ENCODE data around the gene LRRN1.
"Not testable (repeated sequence)": the region's sequence is repeated elsewhere in the genome, so short reads cannot be mapped to it uniquely, and the experiment has no call there.

The LRRN1 gene

GRCh38 chr3:3813013-3813412 lies 13.8 kb downstream of the LRRN1 start:
- DNase-seq (ENCODE audit: low read depth), result no peak

DNA sequence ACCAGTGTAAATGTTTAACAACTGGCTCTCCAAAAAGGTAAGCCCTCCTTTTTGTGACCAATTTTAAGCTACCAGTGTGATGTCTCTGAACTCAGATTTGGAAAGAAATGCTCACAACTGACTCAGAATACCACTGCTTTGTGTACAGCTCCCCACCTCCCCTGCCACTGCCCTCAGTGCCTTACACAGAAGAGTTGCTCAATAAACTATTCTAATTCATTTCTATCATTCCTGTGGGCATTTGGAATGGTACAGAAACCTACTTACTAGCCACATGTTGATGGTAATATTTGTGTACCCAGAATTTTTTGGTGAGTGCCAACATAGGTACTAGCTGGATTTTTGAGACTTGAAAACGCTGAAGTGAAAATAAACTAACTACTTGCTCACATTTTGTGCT lies 16.0 kb downstream of the LRRN1 start:
- DNase-seq (ENCODE audit: low read depth), result no peak

DNA sequence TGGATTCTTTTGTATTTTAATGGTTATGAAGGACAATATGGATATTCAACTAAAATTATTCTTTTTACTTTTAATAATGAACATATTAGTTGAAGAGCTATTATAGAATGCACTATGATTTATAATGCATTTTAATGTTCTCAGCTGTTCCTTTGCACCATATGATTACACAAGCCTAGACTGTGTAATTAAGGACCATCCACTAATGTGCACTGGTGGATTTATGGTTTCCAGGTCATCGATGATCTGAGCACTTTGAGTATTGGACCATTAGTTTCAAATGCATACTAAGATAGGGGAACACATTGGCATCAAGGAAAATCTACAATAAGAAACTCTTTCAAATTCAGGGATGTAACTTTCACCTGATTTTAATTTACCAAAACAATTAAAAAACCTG lies 16.8 kb downstream of the LRRN1 start:
- no peak for DNase-seq (ENCODE audit: low read depth)

- no peak for DNase-seq (ENCODE audit: low read depth)
Observed at GRCh38 chr3:3817865-3818264, 18.6 kb downstream of the LRRN1 start.

DNA sequence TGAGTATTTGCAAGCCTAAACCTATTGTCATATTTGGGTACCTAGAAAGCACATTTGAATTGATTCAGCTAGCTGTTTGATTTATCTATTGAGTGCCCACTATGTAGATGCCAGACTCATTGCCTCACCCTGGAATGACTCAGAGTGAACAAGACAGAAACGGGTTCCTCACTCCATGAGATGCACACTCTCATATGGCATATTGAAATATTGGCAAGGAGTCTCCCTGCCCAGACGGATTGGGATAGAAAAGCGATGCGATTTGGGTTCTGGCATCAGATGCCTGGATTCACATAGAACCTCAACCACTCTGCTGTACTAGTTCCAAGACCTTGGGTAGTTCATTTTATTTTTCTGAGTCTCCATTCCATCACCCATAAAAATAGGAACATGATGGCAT lies 22.5 kb downstream of the LRRN1 start:
- DNase-seq (ENCODE audit: low read depth), result no peak

GRCh38 chr3:3825035-3825434 lies 25.8 kb downstream of the LRRN1 start:
- no peak for DNase-seq (ENCODE audit: low read depth)

DNA sequence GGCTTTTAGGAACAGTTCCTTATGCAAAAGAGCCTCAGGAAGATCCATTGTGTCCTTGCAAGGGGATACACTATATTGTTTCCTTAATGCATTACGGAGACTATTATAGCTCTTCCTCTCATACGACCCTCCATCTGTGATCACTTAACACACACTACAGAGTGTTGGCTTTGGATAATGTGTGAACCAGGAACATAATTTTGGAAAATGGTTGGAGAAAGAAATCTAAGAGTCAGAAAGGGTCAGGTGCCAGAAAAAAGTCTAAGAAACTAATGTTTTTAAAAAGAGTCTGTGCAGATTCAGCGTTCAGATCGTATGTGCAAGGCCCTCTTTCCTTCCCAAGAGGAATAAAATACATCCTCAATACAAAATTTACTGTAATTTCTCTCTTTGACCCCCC lies 27.3 kb downstream of the LRRN1 start:
- DNase-seq (ENCODE audit: low read depth), result no peak

GRCh38 chr3:3827111-3827510 lies 27.9 kb downstream of the LRRN1 start:
- no peak for DNase-seq (ENCODE audit: low read depth)

- DNase-seq (ENCODE audit: low read depth), result not testable (repeated sequence)
Observed at GRCh38 chr3:3828417-3828816, 29.2 kb downstream of the LRRN1 start.

- no peak for DNase-seq (ENCODE audit: low read depth)
Observed at GRCh38 chr3:3836845-3837244, 37.6 kb downstream of the LRRN1 start.

DNA sequence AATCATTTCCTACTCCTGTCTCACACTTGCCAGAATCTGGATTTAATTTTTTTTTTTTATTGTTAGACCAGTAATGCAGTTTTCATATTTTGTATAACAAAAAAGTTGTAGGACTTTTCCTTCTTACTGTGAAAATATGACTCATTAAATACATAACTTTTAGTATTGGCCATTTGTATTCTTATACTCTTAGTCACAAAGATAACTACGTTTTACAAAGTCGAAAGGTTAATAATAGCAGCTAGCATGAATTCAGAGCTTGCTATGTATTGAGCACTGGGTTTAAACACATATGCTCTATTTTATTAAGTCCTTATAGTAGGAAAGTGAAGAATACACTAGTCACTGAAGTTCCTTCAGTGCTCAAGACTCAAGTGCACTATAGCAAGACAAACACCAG lies 43.1 kb downstream of the LRRN1 start:
- no peak for DNase-seq (ENCODE audit: low read depth)

DNA sequence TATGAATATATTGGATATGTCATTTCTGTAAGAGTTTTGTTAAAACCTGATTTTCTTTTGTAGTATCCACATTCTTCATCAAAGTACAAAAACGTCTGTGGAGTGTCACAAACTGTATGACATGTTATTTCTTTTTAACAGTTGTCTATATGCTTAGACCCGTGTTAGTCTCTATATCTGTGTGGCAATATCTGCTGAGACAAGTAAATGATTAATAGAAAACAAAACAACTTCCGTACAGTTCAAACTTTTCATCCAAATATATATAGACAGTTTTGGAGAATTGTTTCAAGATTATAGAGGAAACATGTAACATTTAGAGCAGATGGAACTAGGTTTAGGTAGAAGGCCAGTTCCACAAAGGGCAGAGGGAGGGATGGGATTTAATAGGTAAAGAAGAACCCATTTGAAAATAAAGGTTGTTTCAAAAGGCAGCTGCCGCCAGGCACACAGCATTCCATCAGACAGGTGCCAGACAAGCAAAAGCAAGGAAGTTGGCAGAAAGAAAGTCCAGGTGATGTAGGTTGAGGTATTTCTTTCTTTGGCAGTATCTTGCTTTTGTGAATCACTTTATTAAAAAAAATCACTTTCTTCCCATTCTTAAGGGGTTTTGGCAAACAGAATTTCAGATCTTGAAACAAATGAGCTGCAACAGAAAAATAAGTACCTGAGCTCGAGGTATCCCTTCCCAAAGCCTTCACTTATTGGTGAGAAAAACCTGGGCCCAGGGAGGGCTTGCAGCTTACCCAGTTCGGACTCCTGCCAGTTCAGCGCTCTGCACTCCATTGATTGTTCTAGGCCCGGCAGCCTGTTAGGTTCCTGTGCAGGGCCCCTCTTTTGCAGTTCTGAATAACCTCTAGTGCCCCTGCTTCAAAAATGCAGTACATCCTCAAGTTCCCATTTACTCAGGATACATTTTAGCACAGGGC lies 49.0 kb downstream of the LRRN1 start:
- no peak for DNase-seq (ENCODE audit: low read depth)

DNA sequence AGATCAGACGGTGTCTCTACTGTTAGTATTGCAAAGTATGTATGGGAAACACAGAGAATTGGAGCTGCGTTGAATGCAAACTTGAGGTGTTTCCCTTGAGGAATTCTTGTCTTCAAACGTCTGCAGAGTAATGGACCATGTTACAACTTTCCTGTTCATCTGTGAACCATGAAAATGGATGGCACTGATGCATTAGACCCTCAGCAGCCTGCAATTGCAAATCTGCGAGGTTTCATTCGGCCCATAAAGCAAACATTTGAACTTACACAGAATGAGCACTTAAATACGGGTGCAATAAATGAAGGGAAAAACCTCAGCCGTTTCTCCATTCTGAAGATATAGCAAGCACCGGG lies 49.7 kb downstream of the LRRN1 start:
- no peak for DNase-seq (ENCODE audit: low read depth)

GRCh38 chr3:3851621-3852323 lies 52.5 kb downstream of the LRRN1 start:
- DNase-seq (ENCODE audit: low read depth), result no peak

DNA sequence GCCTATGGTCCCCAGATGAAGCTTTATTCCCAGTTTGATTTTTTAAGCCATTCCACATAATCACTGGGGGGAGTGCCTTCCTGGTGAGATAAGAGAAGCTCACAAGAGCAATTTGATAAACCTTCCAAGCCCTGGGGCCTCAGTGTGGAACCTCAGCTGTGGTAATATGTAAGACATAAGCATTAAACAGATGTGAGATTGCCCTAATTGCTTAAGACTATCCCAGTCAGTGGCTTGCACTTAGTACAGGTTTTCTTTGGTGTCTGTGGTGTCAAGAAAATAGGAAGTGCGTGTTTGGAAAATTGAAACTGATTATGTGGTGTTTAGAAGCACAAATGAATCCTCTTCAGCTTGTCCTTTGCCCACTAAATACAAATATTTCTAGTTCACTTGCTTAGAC lies 54.3 kb downstream of the LRRN1 start:
- no peak for DNase-seq (ENCODE audit: low read depth)

GRCh38 chr3:3855056-3855455 lies 55.8 kb downstream of the LRRN1 start:
- no peak for DNase-seq (ENCODE audit: low read depth)

- DNase-seq (ENCODE audit: low read depth), result no peak
Observed at GRCh38 chr3:3860235-3860634, 61.0 kb downstream of the LRRN1 start.

GRCh38 chr3:3862534-3862933 lies 63.3 kb downstream of the LRRN1 start:
- no peak for DNase-seq (ENCODE audit: low read depth)

DNA sequence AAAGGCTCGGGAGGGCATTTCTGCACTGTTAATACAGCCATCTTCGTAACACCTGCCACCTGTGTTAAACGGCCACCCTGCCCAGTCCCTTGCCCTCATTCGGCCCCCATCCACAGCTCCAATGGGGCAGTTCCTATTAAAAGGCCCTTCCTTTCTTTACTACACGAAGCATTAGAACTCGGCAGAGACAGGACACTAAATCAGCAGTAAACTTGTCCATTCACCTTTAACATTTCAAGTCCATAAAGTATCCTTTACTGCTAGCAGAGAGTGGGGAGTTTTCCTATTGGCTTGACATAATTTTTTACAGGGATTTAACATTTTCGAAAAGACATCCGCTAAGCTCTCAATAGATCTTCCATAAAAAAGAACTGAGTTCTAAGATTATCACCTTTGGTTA lies 76.3 kb downstream of the LRRN1 start:
- DNase-seq (ENCODE audit: low read depth), result no peak

GRCh38 chr3:3881050-3881449 lies 81.8 kb downstream of the LRRN1 start:
- DNase-seq (ENCODE audit: low read depth), result no peak

GRCh38 chr3:3887311-3887710 lies 88.1 kb downstream of the LRRN1 start:
- not testable (repeated sequence) for DNase-seq (ENCODE audit: low read depth)

GRCh38 chr3:3893590-3893989 lies 94.4 kb downstream of the LRRN1 start:
- no peak for DNase-seq (ENCODE audit: low read depth)

All from stimulated activated CD4-positive, alpha-beta T cell treated with anti-CD3 and anti-CD28 coated beads, Interleukin-2, amount 100 ng/mL, for 4 hours (primary cell).